Anterior cingulate cortex (tissue), 58 donors: ENCODE data around the gene POU6F2.
A peak's percentile ranks its signal among the peaks of the same experiment; 100 is the strongest.

Source experiments
- DNase-seq, 58 donors: peaks; one replicate each; lab custom pipeline; 2025; lab: John Stamatoyannopoulos, UW

POU6F2 gene

DNA sequence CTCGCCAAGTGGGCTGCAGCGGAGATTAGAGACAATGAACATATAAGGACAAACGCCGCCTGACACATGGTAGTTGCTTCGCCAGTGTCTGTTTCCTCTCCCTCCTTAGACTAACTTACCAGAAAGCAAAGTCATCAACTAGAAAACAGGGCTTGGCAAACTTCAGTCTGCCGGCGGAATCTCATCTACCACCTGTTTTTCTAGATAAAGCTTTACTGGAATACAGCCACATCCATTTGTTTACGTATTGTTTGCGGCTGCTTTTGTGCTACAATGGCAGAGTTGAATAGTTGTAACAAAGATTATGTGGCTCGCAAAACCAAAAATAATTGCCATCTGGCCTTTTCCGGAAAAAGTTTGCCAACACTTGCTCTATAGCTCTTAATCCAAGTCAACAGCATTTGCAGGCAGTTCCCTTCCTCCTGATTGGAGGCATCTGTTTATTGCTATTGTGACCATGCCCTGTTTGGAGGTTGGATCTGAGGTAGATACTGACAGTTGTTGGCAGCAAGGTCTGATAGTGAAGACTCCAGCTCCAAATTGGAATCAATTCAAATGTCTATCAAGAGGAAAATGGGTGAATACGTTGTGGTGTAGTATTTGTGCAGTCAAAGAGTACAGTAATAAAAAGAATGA, 260.6 kb downstream of the POU6F2 start:
- DNase-seq = no peak

DNA sequence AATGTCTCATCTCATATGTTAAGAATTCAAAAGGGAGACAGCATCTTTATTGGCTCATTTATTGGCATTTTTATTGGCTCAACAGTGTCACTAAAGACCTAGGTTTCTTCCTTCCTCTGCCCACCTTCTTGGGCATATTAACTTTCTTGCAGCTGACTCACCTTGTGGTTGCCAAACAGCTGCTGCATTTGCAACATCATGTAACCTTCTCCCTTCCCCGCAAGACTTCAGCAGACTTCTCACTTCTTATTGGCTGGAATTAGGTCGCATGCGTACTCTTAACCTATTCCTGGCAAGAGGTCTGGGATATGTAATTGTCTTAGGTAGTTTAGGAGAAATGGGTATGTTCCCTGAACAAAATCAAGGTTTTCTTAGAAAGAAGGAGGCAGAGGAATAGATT, 263.2 kb downstream of the POU6F2 start:
- no peak for DNase-seq

DNA sequence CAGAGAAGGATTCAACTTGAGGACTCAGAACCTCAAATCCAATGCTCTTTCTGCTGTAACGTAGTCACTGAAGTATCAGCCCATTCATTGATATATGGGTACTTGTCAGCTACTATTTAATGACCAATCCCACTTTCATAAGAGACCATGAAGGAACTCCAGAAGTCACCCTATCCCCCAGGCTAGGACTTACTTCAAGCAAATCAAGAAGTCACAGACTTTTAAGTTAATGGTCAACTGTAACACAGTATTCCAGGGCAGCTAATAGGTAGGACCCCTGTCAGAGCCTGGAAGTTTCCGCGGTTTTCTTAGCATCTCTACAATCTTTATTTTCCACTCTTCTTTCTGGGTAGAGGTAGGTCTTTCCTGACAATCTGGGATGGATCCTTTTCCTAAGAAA, 269.9 kb downstream of the POU6F2 start:
- no peak for DNase-seq

GRCh38 chr7:39248041-39248691, 270.5 kb downstream of the POU6F2 start:
- DNase-seq = no peak

DNA sequence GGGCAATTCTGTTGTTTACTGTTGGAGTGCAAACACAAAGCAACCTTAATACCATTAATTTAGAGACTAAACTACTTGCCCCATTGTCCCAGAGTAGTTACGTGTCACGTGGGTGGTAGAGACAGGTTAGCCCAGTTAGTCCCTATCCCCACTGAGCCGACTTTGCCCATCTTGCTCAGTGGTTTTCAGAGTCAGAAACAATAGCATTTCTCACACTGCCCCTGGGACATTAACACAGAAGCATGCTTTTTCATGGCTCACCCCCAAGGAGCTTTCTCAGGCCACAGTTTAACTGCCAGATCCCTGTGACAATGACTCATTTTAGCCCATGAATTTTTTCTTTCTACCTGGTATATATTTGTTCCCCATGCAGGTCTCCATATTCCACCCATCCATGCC, 271.0 kb downstream of the POU6F2 start:
- no peak for DNase-seq

- no peak for DNase-seq
Observed at GRCh38 chr7:39249635-39250152, 272.0 kb downstream of the POU6F2 start.

DNA sequence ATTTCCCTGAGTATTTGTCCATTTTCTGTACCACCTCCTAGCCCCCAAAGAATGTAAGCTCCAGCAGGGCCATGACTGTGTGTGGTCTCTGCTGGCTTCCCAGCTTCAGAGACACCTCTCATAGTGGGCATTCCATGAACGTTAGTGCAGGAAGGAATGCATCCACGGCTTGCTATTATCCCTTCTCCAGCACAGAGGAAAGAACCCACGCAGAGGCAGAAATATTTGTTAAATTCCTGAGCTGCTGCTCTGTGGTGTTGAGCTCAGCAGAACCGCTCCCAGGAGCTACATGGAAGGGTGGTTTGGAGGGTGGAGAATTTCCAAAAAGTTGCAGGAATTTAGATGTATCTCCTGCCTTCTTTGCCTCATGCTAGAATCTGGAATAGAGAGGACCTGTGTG, 275.2 kb downstream of the POU6F2 start:
- DNase-seq = no peak

DNA sequence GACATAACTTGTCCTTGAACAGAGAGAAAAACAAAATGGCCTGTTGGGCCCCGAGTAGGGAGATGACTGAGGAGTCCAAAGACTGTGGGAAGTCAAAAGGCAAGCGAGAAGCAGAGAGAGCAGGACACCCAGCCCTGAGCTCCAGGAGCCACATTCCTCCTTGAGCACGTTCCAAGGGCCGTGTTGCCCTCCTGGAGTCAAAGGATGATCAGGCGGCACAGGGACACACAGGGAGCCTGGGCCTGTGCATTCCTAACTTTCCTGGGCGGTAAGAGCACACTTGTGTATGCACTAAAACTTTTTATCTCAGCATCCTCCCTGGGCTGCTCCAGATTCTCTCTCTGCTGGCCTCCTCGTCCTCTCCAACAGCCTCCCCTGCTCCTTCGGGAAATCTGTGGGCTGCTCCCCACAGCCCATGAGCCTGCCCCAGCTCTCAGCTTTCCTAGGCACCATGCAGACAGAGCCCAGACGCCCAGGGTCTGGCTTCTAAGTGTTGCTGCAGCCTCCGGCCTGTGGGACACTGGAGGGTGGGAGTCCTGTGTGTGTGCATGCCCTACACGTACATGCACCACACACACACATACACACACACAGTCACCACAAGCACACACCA, 281.8 kb downstream of the POU6F2 start:
- DNase-seq = no peak

GRCh38 chr7:39260279-39260844, 282.7 kb downstream of the POU6F2 start:
- no peak for DNase-seq

DNA sequence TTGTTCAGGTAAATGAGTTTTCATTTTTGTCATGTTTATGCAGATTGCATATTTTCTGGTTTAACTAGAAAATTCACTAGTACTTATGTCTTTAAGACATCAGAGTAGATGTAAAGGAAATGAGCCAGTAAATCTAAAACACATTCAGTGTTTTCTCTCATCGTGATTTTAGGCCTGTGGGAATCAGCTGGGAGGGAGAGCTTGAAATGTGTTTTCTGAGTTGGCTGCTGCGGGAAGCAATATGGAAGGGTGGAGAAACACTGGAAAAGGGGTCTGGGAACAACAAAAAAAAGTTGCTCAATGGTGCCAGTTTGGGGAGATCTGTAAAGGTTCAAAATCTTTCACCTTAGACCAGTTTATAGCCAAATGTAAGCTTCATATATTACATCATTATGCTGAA, 284.1 kb downstream of the POU6F2 start:
- DNase-seq = no peak

DNA sequence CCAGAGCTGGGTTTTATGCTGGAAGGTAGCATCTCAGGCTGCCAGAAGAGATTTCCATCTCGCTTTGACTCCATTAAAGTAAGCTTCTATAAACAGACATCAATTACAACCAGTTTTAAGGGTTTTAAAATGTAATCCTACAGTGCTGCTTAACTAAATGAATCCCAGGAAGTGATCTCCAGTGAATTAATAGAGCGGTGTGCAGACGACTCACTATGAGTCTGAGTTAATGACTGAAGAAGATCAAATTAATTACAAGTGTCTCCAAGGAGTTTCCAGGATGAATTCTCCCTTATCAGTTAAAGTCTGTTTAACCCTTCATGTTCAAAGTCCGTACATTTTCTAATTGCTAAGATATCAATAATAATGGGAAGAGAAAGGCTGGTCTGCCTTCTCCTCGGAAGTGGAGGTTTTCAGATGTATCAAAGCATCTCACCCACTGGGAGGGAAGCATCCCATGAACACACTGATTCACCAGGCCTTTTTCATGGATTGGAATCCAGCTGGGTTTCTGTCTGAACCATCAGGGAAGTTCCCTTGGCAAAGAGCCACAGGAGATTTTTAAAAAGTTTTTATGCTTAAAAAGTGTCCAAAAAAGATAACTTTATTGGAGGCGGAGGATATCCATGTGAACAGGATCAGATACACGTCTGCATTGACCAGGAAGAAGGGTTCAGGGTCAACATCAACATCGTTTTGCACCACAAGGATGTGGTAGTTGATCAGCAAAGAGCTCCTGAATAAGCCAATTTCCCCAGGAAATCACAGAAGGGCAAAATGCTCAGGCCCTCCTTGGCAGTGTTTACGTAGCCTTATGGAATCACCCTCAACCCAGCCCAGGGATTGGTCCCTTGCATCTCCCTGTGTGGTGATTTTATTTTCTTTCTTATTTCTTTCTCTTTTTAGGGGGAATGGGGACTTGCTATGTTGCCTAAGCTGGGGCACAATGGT, 288.2 kb downstream of the POU6F2 start:
- no peak for DNase-seq

DNA sequence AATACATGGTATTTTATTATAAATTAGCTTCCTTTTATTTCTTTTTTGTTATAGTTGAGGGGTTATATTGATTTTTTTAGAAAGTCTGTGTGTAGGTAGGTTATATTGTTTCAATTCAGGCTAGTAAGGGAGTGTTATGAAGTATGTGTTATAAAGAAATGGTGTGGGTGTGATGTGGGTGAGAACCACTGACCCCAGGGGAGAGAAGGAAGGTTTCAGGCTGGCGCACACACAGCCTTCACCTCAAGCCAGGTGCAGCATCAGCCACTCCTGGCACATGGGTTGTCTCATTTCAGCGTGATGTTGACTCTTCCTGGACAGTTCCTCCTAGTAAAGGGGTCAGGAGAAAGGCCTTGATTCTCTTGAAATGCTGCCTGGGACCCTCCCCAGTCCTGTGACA, 291.3 kb downstream of the POU6F2 start:
- no peak for DNase-seq

GRCh38 chr7:39270018-39270417, 292.3 kb downstream of the POU6F2 start:
- DNase-seq = no peak

- peak in 51 of 58 donors; percentile 1 to 76 (median 18) for DNase-seq
Observed at GRCh38 chr7:39271402-39271801, 293.7 kb downstream of the POU6F2 start.

DNA sequence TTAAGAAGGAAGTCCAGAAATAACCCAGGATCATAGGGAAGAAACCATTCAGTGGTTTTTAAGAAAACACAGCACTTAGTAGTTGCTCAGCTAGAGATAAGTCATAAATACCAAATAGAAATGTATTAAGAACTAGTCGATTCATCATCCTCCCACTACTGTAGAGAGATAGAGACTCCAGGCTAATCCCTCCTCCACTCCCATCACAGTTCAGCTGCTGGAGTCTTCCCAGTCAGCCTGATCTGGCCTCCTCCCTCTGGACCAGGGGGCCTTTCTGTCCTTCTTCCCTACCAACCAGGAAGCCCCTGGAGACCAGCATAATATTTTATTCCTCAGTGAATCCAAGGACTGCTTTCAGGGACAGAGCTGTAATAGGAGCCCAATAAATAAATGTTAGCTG, 294.4 kb downstream of the POU6F2 start:
- DNase-seq = no peak

DNA sequence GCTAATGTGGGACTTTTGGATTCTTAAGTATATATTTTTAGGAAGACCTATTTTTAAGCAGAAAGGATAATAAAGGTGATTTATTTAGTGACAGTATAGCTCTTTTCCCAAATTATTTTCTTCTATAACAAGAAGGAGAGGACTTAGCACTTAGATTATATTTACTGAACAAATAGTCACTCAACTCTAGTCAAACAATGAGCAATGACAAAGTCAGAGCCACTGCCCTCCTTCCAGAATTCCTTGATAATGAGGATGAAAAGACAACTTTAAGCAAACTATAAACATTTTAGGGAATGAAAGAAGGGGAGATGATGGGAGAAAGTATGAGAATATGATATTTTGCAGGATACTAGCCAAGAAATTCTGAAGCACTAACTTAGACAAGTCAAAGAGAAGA, 295.0 kb downstream of the POU6F2 start:
- no peak for DNase-seq

- DNase-seq = no peak
Observed at GRCh38 chr7:39280337-39280736, 302.6 kb downstream of the POU6F2 start.

GRCh38 chr7:39285256-39285655, 307.5 kb downstream of the POU6F2 start:
- no peak for DNase-seq

DNA sequence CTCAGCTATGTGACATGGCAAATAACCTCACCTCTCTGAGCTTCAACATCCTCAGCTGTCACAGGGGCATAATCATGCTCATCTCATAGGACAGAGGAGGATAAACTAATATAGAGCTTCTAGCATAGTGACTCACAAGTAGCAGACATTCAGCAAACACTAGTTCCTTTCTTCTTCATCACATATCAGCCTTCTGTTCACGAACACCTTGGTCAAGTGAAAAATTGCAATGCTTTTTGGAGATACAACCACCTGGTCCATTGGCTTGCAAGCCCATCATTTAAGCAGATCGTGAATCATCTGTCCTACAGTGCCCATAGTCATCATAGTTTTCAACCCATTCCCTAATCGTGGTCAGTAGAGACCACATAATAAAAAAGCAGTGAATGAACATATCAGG, 310.6 kb downstream of the POU6F2 start:
- no peak for DNase-seq

GRCh38 chr7:39291628-39292410, 314.1 kb downstream of the POU6F2 start:
- DNase-seq = no peak
